ENCODE measurements around the gene C2orf42.
A peak's percentile ranks its signal among the peaks of the same experiment; 100 is the strongest.
"Not testable (repeated sequence)": the region's sequence is repeated elsewhere in the genome, so short reads cannot be mapped to it uniquely, and the experiment has no call there.

C2orf42 gene

DNA sequence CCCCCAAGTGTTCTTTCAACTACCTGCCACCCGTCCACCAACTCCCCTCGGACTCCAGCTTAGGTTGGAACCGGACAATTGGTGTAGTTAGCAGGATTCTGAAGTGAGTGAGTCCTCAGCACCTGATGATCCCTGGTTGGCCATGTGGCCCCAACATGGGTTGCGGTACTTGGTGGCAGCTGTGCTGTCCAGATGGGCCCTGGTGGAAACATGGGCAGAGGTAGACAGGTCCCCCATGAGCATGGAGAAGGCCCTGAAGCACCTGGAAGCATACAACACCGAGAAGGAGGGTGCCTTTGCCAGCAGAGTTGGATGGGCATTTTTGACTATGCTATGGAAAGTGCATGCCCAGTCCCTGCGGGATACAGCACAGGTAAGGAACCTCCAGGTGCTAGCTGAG is 11.0 kb upstream of the C2orf42 start:
- peak overlapping the region; percentile 4; the same call in 1 of the 2 replicates for H3K27ac ChIP-seq
- CTCF ChIA-PET: interaction anchor here (0.5 kb wide), 1 partner anchor 9 kb away, joined by 3 read pairs; no protein-coding TSS in a partner anchor
- TF ChIP-seq, protein P1, sequence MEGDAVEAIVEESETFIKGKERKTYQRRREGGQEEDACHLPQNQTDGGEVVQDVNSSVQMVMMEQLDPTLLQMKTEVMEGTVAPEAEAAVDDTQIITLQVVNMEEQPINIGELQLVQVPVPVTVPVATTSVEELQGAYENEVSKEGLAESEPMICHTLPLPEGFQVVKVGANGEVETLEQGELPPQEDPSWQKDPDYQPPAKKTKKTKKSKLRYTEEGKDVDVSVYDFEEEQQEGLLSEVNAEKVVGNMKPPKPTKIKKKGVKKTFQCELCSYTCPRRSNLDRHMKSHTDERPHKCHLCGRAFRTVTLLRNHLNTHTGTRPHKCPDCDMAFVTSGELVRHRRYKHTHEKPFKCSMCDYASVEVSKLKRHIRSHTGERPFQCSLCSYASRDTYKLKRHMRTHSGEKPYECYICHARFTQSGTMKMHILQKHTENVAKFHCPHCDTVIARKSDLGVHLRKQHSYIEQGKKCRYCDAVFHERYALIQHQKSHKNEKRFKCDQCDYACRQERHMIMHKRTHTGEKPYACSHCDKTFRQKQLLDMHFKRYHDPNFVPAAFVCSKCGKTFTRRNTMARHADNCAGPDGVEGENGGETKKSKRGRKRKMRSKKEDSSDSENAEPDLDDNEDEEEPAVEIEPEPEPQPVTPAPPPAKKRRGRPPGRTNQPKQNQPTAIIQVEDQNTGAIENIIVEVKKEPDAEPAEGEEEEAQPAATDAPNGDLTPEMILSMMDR (conservative IDR thresholded peaks at IDR 0.05; ENCODE audit: low read depth): no peak
- no peak for DNase-seq (ENCODE audit: low spot score)
- POLR2A ChIA-PET (ENCODE audit: low non-redundant PET): no interaction called here

- CTCF ChIA-PET: no interaction called here
- DNase-seq (ENCODE audit: low spot score): no peak
- no peak overlapping the region for H3K27ac ChIP-seq
- POLR2A ChIA-PET (ENCODE audit: low non-redundant PET): interaction anchor here (0.9 kb wide), 1 partner anchor 85 kb away, joined by 3 read pairs; no protein-coding TSS in a partner anchor
- TF ChIP-seq, protein P1 (conservative IDR thresholded peaks at IDR 0.05; ENCODE audit: low read depth): no peak
Measured at GRCh38 chr2:70201225-70201768, 10.5 kb upstream of the C2orf42 start.

- POLR2A ChIA-PET (ENCODE audit: low non-redundant PET): no interaction called here
- no peak for DNase-seq (ENCODE audit: low spot score)
- TF ChIP-seq, protein P1 (conservative IDR thresholded peaks at IDR 0.05; ENCODE audit: low read depth): no peak
- H3K27ac ChIP-seq: no peak overlapping the region
- CTCF ChIA-PET: no interaction called here
Measured at GRCh38 chr2:70199320-70199864, 8.6 kb upstream of the C2orf42 start.

DNA sequence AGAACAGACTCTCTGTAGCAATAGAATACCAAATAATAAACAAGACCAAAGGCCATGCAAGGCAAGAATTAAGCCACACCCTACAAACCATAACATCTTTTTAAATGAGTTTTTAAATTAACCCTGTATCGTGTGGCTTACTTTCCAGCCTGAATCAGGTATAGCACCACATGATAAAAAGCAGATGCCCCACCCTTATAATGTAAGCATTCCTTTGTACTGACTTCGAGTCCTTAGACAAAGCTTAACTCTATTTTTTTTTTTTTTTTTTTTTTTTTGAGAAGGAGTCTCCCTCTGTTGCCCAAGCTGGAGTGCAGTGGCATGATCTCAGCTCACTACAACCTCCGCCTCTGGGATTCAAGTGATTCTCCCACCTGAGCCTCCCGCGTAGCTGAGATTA is 1.7 kb upstream of the C2orf42 start:
- TF ChIP-seq, protein P1 (conservative IDR thresholded peaks at IDR 0.05; ENCODE audit: low read depth): no peak
- DNase-seq (ENCODE audit: low spot score): peak; percentile 33
- ChIA-PET CTCF (interaction anchor here (0.6 kb wide), 1 partner anchor 14 kb away, joined by 4 read pairs; no protein-coding TSS in a partner anchor), POLR2A (ENCODE audit: low non-redundant PET) (interaction anchor here (0.7 kb wide), 1 partner anchor 111 kb away, joined by 4 read pairs; no protein-coding TSS in a partner anchor)
- no peak overlapping the region for H3K27ac ChIP-seq

- CTCF ChIA-PET: no interaction called here
- TF ChIP-seq, protein P1 (conservative IDR thresholded peaks at IDR 0.05; ENCODE audit: low read depth): no peak
- POLR2A ChIA-PET (ENCODE audit: low non-redundant PET): interaction anchor here (1.3 kb wide), 1 partner anchor 25 kb away, joined by 3 read pairs; no protein-coding TSS in a partner anchor
- H3K27ac ChIP-seq: peak overlapping the region; percentile 95
- no peak for DNase-seq (ENCODE audit: low spot score)
Measured at GRCh38 chr2:70191244-70191735, 471 bp upstream of the C2orf42 start.

DNA sequence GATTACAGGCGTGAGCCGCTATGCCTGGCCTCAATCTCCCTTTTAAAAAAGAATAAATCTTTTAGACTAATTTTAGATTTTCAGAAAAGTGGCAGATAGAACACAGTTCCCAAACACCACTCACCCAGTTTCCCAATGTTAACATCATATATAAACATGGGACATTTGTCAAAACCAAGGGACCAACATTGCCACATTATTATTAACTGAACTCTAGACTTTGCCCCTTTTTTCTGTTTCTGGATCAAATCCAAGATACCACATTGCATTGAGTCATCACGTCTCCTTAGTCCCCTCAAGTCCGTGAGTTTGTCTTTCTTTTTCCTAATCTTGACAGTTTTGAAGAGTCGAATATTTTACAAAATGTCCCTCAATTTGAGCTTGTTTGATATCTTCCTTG is 2.4 kb downstream of the C2orf42 start:
- CTCF ChIA-PET: no interaction called here
- TF ChIP-seq, protein P1 (conservative IDR thresholded peaks at IDR 0.05; ENCODE audit: low read depth): no peak
- no peak overlapping the region for H3K27ac ChIP-seq
- POLR2A ChIA-PET (ENCODE audit: low non-redundant PET): interaction anchor here (0.6 kb wide), 1 partner anchor 14 kb away, joined by 3 read pairs; no protein-coding TSS in a partner anchor
- no peak for DNase-seq (ENCODE audit: low spot score)

- POLR2A ChIA-PET (ENCODE audit: low non-redundant PET); DNase-seq (ENCODE audit: low spot score); CTCF ChIA-PET; H3K27ac ChIP-seq: not testable (repeated sequence)
Measured at GRCh38 chr2:70187170-70187569, 3.6 kb downstream of the C2orf42 start.
